Keratinocyte (primary cell): ENCODE results near the gene FNDC3B.

Experiments used
- EZH2 ChIP-seq: IDR thresholded peaks from one replicate; pipeline ENCODE4 v1.6.1; 2012; ENCODE audit warnings: inconsistent platforms, mild to moderate bottlenecking, low read length, moderate library complexity
- TF ChIP-seq, protein P1 (sequence below), 3 experiments: IDR thresholded peaks in 1 of 3; conservative IDR thresholded peaks in 1 of 3; optimal IDR thresholded peaks in 1 of 3; 2 replicates in 2 of 3; 3 replicates in 1 of 3; pipeline versions ENCODE3 to v1.5.1; 2011; ENCODE audit warnings: low read length in 3 of 3, mild to moderate bottlenecking in 3 of 3, moderate library complexity in 2 of 3, control low read depth in 1 of 3, inconsistent platforms in 1 of 3; ENCODE audit not compliant: insufficient read depth in 2 of 3; ENCODE audit errors: extremely low read depth in 1 of 3

DNA sequence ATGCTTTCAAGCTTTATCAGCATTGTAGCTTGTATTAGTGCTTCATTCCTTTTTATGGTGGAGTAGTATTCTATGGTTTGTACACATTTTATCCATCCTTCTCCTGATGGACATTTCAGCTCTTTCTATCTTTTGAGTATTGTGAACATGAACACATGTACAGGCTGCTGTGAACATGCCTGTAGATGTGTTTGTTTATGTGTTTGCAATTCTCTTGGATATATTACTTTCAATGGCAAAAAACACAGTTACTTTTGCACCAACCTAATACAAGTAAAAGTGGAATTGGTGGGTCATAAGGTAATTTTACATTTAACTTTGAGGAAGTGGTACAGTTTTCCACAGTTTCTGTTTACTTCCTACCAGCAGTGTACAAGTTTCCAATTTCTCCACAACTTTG, 180.4 kb downstream of the FNDC3B start:
- TF ChIP-seq, protein P1, sequence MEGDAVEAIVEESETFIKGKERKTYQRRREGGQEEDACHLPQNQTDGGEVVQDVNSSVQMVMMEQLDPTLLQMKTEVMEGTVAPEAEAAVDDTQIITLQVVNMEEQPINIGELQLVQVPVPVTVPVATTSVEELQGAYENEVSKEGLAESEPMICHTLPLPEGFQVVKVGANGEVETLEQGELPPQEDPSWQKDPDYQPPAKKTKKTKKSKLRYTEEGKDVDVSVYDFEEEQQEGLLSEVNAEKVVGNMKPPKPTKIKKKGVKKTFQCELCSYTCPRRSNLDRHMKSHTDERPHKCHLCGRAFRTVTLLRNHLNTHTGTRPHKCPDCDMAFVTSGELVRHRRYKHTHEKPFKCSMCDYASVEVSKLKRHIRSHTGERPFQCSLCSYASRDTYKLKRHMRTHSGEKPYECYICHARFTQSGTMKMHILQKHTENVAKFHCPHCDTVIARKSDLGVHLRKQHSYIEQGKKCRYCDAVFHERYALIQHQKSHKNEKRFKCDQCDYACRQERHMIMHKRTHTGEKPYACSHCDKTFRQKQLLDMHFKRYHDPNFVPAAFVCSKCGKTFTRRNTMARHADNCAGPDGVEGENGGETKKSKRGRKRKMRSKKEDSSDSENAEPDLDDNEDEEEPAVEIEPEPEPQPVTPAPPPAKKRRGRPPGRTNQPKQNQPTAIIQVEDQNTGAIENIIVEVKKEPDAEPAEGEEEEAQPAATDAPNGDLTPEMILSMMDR (optimal IDR thresholded peaks at IDR 0.05 in 1 of 3, IDR thresholded peaks at IDR 0.05 in 1 of 3, conservative IDR thresholded peaks at IDR 0.05 in 1 of 3; ENCODE audit: extremely low read depth in 1 of 3, insufficient read depth in 2 of 3, low read length in 3 of 3) = no peak
- TF ChIP-seq EZH2 = no peak
